Measurements from ENCODE around the gene CCDC146.

Gene CCDC146

GRCh38 chr7:77320714-77321113, 198.3 kb downstream of the CCDC146 start:
- no peak for DNase-seq (ENCODE audit: extremely low read depth, insufficient read length)
- no peaks in the 10 kb centered on the region; the same call in 1 of the 2 replicates for H3K36me3 ChIP-seq (ENCODE audit: control insufficient read depth, insufficient read depth, low read length)
- TF ChIP-seq, protein P1, sequence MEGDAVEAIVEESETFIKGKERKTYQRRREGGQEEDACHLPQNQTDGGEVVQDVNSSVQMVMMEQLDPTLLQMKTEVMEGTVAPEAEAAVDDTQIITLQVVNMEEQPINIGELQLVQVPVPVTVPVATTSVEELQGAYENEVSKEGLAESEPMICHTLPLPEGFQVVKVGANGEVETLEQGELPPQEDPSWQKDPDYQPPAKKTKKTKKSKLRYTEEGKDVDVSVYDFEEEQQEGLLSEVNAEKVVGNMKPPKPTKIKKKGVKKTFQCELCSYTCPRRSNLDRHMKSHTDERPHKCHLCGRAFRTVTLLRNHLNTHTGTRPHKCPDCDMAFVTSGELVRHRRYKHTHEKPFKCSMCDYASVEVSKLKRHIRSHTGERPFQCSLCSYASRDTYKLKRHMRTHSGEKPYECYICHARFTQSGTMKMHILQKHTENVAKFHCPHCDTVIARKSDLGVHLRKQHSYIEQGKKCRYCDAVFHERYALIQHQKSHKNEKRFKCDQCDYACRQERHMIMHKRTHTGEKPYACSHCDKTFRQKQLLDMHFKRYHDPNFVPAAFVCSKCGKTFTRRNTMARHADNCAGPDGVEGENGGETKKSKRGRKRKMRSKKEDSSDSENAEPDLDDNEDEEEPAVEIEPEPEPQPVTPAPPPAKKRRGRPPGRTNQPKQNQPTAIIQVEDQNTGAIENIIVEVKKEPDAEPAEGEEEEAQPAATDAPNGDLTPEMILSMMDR (IDR thresholded peaks at IDR 0.05; ENCODE audit: insufficient read depth, low read length, poor library complexity, severe bottlenecking) = no peak
- no peak overlapping the region for H3K4me3 ChIP-seq (replicated peaks; ENCODE audit: low read depth, low read length)
- H3K27me3 ChIP-seq (replicated peaks; ENCODE audit: control insufficient read depth, insufficient read depth, low read length) = no peaks in the 10 kb centered on the region

- no peak for DNase-seq (ENCODE audit: extremely low read depth, insufficient read length)
- no peak overlapping the region for H3K4me3 ChIP-seq (replicated peaks; ENCODE audit: low read depth, low read length)
- TF ChIP-seq, protein P1 (IDR thresholded peaks at IDR 0.05; ENCODE audit: insufficient read depth, low read length, poor library complexity, severe bottlenecking) = no peak
- H3K36me3 ChIP-seq (ENCODE audit: control insufficient read depth, insufficient read depth, low read length) = no peaks in the 10 kb centered on the region; the same call in none of the 2 replicates
- H3K27me3 ChIP-seq (replicated peaks; ENCODE audit: control insufficient read depth, insufficient read depth, low read length) = no peaks in the 10 kb centered on the region
These were observed 198.9 kb downstream of the CCDC146 start for GRCh38 chr7:77321300-77321699.

DNA sequence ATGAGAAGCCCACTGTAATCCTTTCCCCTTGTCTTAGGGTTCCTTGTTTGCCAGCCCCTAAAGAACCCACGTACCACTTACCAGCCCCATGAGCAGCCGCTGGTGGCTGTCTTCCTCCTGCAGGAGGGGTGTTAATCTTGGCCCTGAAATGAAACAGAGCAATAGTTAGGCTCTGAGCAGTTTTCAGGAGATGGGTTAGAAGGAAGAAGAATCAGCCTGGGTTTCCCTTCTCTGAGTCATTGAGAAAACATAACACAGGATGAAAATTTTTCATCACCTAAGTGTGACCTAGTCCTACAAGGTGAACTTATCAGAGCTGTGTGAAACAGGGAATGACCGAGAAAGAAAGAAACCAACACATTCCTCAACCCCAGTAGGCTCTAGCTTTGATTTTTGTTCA, 203.7 kb downstream of the CCDC146 start:
- H3K36me3 ChIP-seq (ENCODE audit: control insufficient read depth, insufficient read depth, low read length) = no peaks in the 10 kb centered on the region; the same call in none of the 2 replicates
- no peak for DNase-seq (ENCODE audit: extremely low read depth, insufficient read length)
- H3K27me3 ChIP-seq (replicated peaks; ENCODE audit: control insufficient read depth, insufficient read depth, low read length) = no peaks in the 10 kb centered on the region
- TF ChIP-seq, protein P1 (IDR thresholded peaks at IDR 0.05; ENCODE audit: insufficient read depth, low read length, poor library complexity, severe bottlenecking) = no peak
- H3K4me3 ChIP-seq (replicated peaks; ENCODE audit: low read depth, low read length) = no peak overlapping the region

- DNase-seq (ENCODE audit: extremely low read depth, insufficient read length) = no peak
- TF ChIP-seq, protein P1 (IDR thresholded peaks at IDR 0.05; ENCODE audit: insufficient read depth, low read length, poor library complexity, severe bottlenecking) = no peak
- no peaks in the 10 kb centered on the region; the same call in 1 of the 2 replicates for H3K36me3 ChIP-seq (ENCODE audit: control insufficient read depth, insufficient read depth, low read length)
- no peak overlapping the region for H3K4me3 ChIP-seq (replicated peaks; ENCODE audit: low read depth, low read length)
- H3K27me3 ChIP-seq (replicated peaks; ENCODE audit: control insufficient read depth, insufficient read depth, low read length) = no peaks in the 10 kb centered on the region
These were observed 204.9 kb downstream of the CCDC146 start for GRCh38 chr7:77327067-77327931.

GRCh38 chr7:77327932-77328628, 205.7 kb downstream of the CCDC146 start:
- H3K27me3 ChIP-seq (replicated peaks; ENCODE audit: control insufficient read depth, insufficient read depth, low read length) = no peaks in the 10 kb centered on the region
- no peak for DNase-seq (ENCODE audit: extremely low read depth, insufficient read length)
- no peak overlapping the region for H3K4me3 ChIP-seq (replicated peaks; ENCODE audit: low read depth, low read length)
- TF ChIP-seq, protein P1 (IDR thresholded peaks at IDR 0.05; ENCODE audit: insufficient read depth, low read length, poor library complexity, severe bottlenecking) = no peak
- H3K36me3 ChIP-seq (ENCODE audit: control insufficient read depth, insufficient read depth, low read length) = no peaks in the 10 kb centered on the region; the same call in 1 of the 2 replicates

Data from GM06990 (cell line).